Measurements from ENCODE around the gene NOP58.

NOP58 gene

GRCh38 chr2:202278036-202278760 lies 12.6 kb downstream of the NOP58 start (continued):
- TF ChIP-seq ZNF2 (tag by site-specific recombination; IDR thresholded peaks at IDR 0.05) (no peak), ZNF596 (tag by site-specific recombination; IDR thresholded peaks at IDR 0.05) (no peak), ZNF473 (tag by site-specific recombination; IDR thresholded peaks at IDR 0.05) (no peak), ZNF423 (tag by site-specific recombination; IDR thresholded peaks at IDR 0.05) (no peak), ZNF677 (tag by site-specific recombination; IDR thresholded peaks at IDR 0.05) (no peak), PRDM2 (tag by site-specific recombination; IDR thresholded peaks at IDR 0.05; ENCODE audit: borderline replicate concordance) (no peak), PATZ1 (tag by site-specific recombination; IDR thresholded peaks at IDR 0.05) (0 out of 2 replicates have a peak, but pooled peaks have one; percentile 12), ZNF366 (tag by site-specific recombination; conservative IDR thresholded peaks at IDR 0.05) (peak; percentile 72), ZNF394 (tag by site-specific recombination; IDR thresholded peaks at IDR 0.05; ENCODE audit: borderline replicate concordance) (peak; percentile 20; the same call in 1 of the 2 replicates), ZNF214 (tag by site-specific recombination; IDR thresholded peaks at IDR 0.05; ENCODE audit: borderline replicate concordance) (no peak), ZNF660 (tag by site-specific recombination; IDR thresholded peaks at IDR 0.05) (0 out of 2 replicates have a peak, but pooled peaks have one; percentile 10), KLF10 (tag by site-specific recombination; IDR thresholded peaks at IDR 0.05) (0 out of 2 replicates have a peak, but pooled peaks have one; percentile 16), OSR2 (tag by site-specific recombination; IDR thresholded peaks at IDR 0.05) (0 out of 2 replicates have a peak, but pooled peaks have one; percentile 21), KLF17 (tag by site-specific recombination; IDR thresholded peaks at IDR 0.05) (no peak), ZNF555 (tag by site-specific recombination; conservative IDR thresholded peaks at IDR 0.05) (no peak), ZNF350 (tag by site-specific recombination; IDR thresholded peaks at IDR 0.05) (no peak), ZNF223 (tag by site-specific recombination; IDR thresholded peaks at IDR 0.05) (no peak), ZNF391 (tag by site-specific recombination; IDR thresholded peaks at IDR 0.05; ENCODE audit: borderline replicate concordance, low read depth) (no peak), ZNF785 (tag by site-specific recombination; IDR thresholded peaks at IDR 0.05) (no peak), ZNF449 (tag by site-specific recombination; IDR thresholded peaks at IDR 0.05) (no peak), MYNN (tag by site-specific recombination; IDR thresholded peaks at IDR 0.05; ENCODE audit: borderline replicate concordance) (no peak), ZNF692 (tag by site-specific recombination; IDR thresholded peaks at IDR 0.05) (no peak), PBX3 (CRISPR knock-in tag; IDR thresholded peaks at IDR 0.05) (no peak), ZSCAN30 (tag by site-specific recombination; IDR thresholded peaks at IDR 0.05) (no peak)

Data from HEK293 (cell line).